Inferior parietal cortex (tissue), 1 donor: ENCODE measurements around the gene KHDRBS1.
"Not testable (repeated sequence)": the region's sequence is repeated elsewhere in the genome, so short reads cannot be mapped to it uniquely, and the experiment has no call there.

Experiments used
- DNase-seq: peaks from one replicate; pipeline ENCODE4 v3.0.0-alpha.2; 2016; ENCODE audit errors: extremely low spot score

Gene KHDRBS1

GRCh38 chr1:32012709-32013385, 821 bp upstream of the KHDRBS1 start:
- DNase-seq = no peak

GRCh38 chr1:32014199-32014947, 705 bp downstream of the KHDRBS1 start:
- peak; percentile 39 for DNase-seq

GRCh38 chr1:32014948-32015273, 1.2 kb downstream of the KHDRBS1 start:
- no peak for DNase-seq

GRCh38 chr1:32020339-32020738, 6.7 kb downstream of the KHDRBS1 start:
- no peak for DNase-seq

- not testable (repeated sequence) for DNase-seq
Observed at GRCh38 chr1:32021574-32022018, 7.9 kb downstream of the KHDRBS1 start.

GRCh38 chr1:32023351-32023750, 9.7 kb downstream of the KHDRBS1 start:
- DNase-seq = no peak

- no peak for DNase-seq
Observed at GRCh38 chr1:32025515-32025914, 11.8 kb downstream of the KHDRBS1 start.

GRCh38 chr1:32028746-32029145, 15.1 kb downstream of the KHDRBS1 start:
- no peak for DNase-seq

GRCh38 chr1:32031578-32032274, 18.1 kb downstream of the KHDRBS1 start:
- no peak for DNase-seq

- DNase-seq = no peak
Observed at GRCh38 chr1:32032275-32032615, 18.6 kb downstream of the KHDRBS1 start.

GRCh38 chr1:32035119-32035518, 21.5 kb downstream of the KHDRBS1 start:
- no peak for DNase-seq

- no peak for DNase-seq
Observed at GRCh38 chr1:32040711-32041110, 27.0 kb downstream of the KHDRBS1 start.

- no peak for DNase-seq
Observed at GRCh38 chr1:32042330-32042729, 28.7 kb downstream of the KHDRBS1 start.

GRCh38 chr1:32044234-32044633, 30.6 kb downstream of the KHDRBS1 start:
- no peak for DNase-seq

GRCh38 chr1:32045772-32046171, 32.1 kb downstream of the KHDRBS1 start:
- no peak for DNase-seq

- no peak for DNase-seq
Observed at GRCh38 chr1:32047701-32048100, 34.0 kb downstream of the KHDRBS1 start.

- DNase-seq = no peak
Observed at GRCh38 chr1:32048440-32048839, 34.8 kb downstream of the KHDRBS1 start.

GRCh38 chr1:32051706-32052105, 38.0 kb downstream of the KHDRBS1 start:
- DNase-seq = no peak

GRCh38 chr1:32052887-32053286, 39.2 kb downstream of the KHDRBS1 start:
- DNase-seq = no peak

GRCh38 chr1:32055416-32055815, 41.7 kb downstream of the KHDRBS1 start:
- no peak for DNase-seq

- DNase-seq = no peak
Observed at GRCh38 chr1:32056598-32056997, 42.9 kb downstream of the KHDRBS1 start.

GRCh38 chr1:32060914-32061313, 47.2 kb downstream of the KHDRBS1 start:
- no peak for DNase-seq

- DNase-seq = no peak
Observed at GRCh38 chr1:32062867-32063230, 49.2 kb downstream of the KHDRBS1 start.
